ENCODE data around the gene IQSEC2.

The IQSEC2 gene

DNA sequence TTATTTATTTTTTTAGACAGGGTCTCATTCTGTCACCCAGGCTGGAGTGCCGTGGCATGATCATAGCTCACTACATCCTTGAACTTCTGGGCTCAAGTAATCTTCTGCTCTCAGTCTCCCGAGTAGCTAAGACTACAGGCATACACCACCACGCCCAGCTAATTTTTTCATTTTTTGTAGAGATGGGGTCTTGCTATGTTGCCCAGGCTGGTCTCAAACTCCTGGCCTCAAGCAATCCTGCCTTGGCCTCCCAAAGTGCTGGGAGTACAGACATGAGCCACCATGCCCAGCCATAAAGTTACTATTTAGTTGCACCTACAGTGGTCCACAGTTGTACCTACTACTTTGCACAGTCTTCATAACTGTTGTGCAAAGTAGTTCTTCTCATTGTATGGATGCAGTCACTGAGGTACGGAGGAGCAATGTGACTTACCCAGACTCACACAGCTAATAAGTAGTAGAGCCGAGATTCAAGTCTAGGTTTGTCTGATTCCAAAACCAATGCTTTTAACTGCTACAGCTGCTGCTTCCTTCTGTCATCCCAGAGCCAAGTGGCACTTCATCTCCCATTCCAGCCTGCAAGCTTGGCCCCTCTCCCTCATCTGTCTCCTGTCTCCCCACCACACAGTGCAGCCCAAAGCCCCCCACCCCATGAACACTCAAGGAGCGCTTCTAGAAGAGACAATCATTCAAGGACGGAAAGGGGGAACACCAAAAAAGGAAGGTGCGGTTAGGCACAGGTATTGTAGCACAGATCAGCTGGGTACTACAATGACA lies 24.0 kb upstream of the IQSEC2 start:
- DNase-seq (ENCODE audit: low read depth, low spot score) = no peak

DNA sequence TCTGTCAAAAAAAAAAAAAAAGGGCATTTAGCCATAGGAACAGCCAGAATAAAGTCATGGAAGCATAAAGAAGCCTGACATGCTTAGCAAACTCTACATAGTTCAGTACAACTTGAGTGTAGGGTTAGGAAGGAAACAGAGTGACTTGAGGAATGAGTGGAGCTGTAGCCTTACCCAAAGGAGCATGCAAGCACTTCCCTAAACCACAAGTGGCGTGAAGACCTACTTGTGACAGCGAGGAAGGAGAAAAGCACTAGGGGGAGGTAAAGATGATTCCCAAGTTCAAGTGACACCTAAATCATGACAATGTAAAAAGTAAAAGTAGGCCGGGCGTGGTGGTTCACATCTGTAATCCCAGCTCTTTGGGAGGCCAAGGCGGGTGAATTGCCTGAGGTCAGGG lies 21.8 kb upstream of the IQSEC2 start:
- no peak for DNase-seq (ENCODE audit: low read depth, low spot score)

DNA sequence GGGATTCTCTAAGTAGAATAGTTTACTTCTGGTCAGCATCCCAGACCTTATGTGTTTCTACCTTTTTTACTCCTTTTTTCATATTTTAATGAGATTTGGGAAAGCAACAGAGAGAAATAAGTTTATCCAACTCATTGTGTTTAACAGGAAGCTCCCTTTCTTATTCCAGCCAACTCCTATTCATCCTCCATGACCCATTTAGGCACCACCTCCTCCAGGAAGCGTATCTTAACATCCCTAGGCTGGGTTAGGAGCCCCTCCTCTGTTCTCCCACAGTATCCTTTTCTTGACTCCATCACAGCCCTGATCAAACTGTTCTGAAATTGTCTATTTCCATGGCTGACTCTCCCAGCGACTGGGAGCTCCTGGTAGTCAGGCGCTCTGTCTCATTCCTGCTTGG lies 18.8 kb upstream of the IQSEC2 start:
- DNase-seq (ENCODE audit: low read depth, low spot score) = no peak

DNA sequence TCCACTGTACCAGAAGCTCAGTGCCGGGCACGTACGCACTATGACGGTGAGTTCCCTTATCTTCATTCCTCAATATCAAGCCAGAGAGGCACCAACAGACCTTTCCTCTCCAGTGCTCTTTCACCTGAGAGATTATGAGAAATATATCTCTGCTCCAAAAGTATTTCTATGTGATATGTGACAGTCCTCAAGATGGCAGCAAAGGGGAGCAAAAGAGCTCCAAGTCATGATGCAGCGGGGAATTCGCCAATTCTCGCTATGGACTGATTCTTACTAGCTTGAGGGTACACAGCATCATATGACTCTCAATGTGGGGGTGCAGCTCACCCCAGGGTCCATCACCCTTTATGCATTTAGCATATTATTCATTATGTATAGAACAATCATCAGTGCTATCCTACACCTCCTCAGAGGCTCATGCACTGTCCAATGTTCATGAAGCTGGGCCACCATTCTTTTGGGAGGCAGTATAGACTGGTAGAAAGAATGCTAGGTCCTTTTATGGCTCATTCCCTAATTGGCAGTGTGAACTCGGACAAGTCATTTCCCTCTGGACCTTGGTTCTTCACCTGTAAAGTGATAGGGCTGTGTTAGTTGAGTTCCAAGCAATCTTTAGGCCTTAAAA lies 12.8 kb upstream of the IQSEC2 start:
- DNase-seq (ENCODE audit: low read depth, low spot score) = no peak

DNA sequence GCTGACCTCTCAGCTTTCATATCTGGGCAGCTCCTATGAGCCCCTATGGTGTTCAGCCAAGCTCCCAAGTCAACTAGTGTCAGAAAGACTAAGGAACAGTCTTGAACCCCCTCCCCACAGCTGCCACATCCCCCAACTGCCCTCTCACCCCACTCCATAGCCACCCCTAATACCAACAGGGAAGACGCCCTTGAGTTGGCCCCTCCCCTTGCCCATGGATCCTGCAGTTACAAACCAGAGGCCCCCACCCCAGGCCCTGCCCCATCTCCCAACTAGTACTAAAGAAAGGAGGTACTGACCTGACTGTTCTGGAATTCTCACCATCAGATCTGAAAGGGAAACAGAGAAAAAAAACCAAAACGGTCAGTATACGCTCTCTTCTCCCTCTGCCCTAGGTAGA lies 10.2 kb upstream of the IQSEC2 start:
- DNase-seq (ENCODE audit: low read depth, low spot score) = no peak

DNA sequence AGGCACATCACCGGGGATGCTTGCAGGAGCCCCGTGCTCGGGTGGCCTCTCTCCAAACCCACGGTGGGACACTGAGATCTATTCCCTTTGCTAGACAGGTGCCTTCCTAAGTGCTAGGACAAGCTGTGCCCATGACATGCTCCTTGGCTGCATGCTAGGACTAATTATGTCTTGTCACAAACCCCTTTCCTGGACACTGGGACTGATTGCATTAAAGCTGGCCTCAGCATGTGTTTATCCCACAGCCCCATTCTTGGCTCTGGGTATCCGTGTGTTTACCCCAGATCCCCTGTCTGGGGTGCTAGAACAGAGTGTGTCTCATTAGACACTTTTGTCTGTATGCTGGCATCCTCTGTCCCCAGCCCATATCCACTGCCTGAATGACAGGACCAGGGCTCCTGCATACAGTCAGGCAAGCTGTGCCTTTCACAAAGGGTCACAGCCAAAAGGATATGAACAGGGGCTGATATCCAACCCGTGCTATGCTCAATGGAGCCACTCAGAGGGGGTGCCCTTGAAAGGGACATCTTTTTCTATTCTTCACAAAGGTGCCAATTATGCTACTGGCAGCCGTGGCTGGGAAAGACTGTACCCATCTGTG lies 9.2 kb upstream of the IQSEC2 start:
- DNase-seq (ENCODE audit: low read depth, low spot score) = no peak

DNA sequence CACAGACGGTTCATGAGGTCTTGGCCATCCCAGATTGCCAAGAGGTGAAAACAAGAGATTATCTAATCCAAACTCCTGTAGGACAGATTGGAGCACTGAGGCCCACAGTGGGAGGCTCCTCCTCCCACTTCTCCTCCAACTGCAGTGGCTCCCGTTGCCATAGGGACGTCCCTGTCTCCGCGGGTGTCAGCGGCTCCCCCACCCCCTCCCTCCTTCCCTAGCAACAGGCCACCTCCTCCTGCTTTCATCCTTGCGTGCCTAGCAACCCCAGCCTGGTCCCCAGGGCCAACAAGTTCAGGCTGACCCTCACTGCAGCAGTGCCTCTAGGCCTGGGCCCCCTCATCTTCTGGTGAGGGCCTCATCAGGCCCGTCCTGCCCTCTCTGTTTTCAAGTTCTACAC lies 6.8 kb upstream of the IQSEC2 start:
- peak; percentile 87 for DNase-seq (ENCODE audit: low read depth, low spot score)

DNA sequence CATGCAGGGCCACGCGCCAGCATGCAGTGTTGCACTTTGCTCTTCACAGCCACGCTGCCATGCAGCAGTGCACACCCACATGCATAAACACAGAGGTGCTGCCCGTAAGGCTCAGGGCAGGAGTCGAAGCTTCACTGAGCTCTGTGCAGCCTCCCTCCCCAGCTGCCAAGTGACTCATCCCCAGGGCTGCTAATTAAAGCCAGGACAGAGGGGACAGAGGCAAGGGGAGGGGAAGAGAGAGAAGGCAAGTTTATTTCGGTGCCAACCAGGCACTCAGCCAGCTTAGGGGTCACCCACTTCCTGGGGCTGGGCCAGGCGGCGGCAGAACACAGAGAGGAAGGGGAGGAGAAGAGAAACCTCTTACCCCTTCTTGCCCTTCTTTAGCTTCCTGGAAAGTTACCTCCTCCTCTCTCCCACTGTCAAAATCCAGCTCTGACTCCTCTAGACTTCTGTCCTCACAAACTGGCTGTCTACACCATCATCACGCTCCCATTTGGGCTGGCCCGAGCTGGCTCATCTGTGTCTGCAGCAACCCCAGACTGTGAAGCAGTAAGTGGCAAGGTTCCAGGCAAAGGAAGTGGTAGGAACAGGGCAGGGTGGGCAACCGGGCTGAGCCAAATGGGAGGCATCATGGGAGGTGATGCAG lies 6.2 kb upstream of the IQSEC2 start:
- DNase-seq (ENCODE audit: low read depth, low spot score) = peak; percentile 23

DNA sequence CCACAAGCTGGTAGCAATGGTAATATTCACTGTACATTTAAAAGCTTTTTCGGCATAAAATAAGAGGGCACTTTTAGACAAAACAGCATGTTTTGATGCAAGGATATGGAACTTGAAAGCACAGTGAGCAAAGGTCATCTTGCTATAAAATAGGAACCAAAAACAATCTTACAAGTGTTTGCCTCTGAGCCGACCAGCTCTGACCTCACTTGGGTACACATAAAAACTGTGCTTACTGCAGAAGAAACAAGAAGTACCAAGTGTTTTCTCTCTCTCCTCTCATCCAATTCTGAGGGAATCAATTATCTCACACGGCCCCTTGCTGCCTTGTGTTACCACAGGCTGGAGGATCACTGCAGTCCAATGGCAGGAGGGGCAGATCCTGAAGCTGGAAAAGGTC lies 4.8 kb upstream of the IQSEC2 start:
- DNase-seq (ENCODE audit: low read depth, low spot score) = no peak

DNA sequence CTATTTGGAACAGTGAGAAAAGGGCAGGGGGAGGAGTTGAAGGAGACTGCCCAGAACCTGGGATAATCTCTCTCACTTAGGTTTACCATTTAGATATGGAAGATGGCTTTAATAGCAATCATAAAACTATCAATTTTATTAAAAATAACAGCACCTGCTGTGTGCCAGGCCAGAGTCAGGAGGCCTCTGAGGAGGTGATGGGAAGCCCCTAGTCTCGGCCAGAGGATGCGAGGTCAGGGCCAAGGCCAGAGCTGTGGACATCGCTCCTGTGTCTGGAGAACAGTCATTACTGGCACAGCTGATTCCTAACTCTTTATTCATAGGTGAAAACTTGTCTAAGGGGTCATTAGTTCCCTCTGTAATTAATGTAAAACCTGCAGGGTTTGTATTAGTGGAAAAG lies 4.2 kb upstream of the IQSEC2 start:
- no peak for DNase-seq (ENCODE audit: low read depth, low spot score)

DNA sequence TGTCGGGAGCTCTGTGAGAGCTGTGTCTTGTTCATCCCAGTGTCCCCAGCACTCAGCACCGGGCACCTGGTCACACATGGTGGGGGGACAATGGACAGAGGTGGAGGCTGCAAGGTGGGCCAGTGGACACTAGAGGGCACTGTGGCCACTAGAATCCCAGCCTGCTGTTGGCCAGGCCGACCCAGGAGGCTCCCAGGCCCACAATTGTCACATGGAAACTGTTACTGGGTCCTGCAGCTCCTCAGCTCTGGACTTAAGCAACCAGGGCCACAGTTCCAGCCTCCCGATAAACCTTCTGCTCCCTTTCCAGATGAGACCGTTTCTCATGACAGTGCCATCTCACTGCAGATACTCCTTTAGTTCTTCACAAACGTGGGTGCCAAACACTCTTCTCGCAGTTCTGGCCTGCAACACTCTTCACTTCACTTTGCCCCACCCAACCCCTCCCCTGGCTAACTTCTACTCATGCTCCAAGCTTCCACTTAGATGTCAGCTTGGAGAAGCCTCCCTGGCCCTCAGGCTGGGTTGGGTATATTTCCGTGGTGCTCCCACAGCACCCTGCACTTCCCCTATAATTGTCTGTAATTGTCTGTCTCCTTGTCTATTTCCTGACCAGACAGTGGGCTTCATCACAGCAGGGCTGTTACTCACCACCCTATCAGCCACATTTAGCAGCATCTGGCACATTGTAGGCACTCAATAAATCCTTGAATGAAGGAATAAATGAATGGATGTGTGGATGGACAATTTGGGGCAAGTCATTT lies 3.5 kb upstream of the IQSEC2 start:
- DNase-seq (ENCODE audit: low read depth, low spot score) = peak; percentile 89

DNA sequence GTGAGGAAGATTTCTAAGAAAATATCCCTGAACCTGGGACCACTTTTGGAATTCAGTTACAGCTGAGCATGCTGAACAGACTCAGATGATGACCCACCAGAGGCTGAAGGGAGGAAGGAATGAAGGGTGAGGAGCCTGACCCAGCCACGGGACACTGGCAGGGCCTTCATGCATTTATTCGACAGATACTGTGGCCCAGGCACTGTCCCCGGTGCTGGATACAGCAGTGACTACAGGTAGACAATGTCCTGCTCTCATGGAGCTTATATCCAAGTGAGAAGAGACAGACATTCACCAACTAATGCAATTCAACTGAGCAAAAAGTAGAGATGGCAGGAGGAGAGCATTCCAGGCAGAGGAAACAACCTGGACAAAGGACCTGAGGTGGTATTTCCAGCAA lies 2.2 kb upstream of the IQSEC2 start:
- no peak for DNase-seq (ENCODE audit: low read depth, low spot score)

DNA sequence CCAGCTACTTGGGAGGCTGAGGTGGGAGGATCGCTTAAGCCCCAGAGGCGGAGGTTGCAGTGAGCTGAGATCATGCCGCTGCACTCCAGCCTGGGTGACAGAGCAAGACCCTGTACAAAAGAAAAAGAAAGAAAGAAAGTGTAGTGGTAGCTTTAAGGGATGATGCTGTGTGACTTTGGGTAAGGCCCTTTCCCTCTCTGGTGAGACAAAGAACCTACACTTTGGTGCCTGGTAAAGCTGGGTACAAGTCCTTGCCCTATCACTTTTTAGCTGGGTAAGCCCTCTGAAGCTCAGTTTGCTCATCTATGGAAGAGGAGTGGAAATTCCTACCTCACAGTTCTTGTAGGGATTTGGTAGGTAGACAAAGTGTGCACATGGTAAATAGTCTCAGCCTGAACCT lies 1.7 kb upstream of the IQSEC2 start:
- no peak for DNase-seq (ENCODE audit: low read depth, low spot score)

DNA sequence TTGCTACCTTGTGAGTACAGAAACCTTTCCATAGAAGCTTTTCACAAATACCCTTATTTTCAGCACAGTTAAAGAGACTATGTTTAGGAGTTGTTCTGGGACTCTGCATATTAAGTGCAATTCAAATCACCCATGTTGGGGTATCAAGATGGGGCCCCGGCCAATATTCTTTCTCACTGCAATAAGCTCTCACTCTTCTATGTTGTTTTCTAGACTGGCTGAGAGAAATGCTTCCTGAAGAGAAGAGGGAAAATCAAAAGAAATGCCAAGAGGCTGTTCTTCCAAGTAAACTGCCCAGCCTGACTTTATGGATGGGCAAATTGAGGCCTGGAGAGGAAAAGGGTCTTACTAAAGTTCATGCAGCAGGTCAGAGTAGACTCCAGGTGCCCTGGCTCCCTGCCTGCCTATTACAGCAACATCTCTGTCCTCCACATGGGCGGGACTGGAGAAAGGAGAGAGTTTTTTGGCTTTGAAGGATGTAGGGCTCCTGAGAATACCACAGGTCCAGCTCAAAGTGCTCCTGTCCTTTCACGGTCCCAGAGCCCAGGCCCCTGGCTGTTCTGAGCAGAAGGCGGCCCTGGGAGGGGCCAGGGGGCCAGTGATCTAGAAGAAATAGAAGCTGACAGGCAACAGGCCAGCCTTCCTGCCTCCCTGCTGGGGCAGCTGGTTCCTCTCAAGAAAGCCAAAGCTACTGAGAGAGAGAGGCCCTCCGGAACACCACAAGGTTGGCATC lies 745 bp upstream of the IQSEC2 start:
- DNase-seq (ENCODE audit: low read depth, low spot score) = no peak

DNA sequence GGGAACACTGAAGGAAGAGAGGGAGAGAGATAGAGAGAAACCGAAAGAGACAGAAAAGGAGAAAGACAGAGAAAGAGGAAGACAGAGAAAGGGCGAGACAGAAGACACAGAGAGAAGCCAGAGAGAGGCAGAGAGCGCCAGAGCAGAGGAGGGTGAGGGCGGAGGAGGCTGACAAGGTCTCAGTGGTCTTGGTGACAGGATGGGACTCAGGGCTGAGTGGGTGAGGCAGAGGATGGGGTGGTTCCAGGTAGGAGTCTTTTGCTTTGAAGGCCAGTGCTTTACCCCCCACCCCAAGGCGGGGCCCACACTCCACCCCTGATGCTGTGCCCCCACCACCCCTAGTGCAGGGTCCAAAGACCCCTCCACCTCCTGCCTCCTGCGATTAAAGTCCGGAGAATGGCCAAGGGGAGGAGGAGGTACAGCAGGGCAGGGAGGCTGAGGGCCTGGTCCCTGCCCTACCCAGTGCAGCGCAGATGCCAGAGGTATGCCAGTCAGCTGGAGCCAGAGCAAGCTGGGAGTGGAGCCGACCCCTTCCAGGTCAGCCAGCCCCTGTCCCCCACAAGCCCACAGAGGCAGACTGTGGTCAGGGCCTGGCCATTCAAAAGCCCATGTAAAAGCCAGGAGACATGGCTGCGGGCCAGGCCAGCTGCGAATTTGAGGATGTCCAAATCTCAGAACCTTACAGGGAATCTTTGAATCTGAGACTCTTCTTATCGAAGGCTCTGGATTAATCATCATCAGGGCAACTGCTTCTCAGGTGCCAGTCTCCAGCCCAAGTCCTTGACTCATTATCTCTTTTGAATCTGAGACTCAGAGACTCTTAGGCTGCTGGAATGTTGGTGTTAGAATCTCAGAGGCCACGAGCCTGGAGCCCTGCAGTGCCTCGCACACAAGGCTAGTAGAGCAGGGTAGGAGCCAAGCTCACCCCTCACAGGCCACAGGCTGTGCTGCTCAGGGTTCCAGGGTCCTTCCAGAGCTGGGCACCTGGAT lies 758 bp downstream of the IQSEC2 start:
- peak; percentile 67 for DNase-seq (ENCODE audit: low read depth, low spot score)

DNA sequence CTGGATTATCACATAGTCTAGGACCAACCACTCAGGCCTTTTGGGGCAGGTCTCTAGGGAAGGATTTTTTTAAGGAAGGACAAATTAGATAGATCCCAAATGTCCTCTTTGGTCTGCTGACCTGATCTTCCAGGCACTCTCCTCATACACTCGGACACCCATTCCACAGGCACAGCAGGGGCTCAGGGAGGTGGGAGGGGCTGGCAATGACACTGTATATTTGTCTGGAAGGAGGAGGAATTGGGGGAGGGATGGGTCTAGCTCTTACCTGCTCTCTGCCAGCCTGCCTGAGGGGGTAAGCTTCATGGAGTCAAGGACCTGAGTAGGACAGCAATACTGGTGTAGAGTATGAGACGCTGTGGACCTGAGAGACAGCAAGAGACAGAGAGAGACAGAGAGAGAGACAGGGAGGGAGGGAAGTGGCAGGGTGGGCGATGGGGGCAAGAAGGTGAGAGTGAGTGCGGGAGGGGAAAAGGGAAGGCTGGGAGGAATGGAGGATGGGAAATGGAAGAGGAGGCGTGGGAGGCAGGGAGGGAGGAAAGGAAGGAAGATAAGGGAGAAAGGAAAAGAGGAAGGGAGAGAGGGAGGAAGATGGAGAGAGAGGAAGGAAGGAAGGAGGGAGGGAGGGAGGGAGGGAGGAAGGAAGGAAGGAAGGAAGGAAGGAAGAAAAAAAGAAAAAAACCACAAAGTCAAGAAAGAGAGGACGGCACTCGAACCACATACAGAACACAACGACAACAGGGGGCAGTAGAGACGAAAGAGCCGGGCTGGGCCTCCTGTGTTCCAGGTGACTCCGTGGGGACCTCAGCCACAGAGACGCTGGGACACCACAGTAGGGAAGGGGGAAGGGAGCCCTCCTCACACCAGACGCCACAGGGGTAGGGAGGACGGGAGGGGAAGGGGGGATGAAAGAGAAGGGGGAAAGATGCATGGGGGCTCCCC lies 1.8 kb downstream of the IQSEC2 start:
- DNase-seq (ENCODE audit: low read depth, low spot score) = peak; percentile 44

DNA sequence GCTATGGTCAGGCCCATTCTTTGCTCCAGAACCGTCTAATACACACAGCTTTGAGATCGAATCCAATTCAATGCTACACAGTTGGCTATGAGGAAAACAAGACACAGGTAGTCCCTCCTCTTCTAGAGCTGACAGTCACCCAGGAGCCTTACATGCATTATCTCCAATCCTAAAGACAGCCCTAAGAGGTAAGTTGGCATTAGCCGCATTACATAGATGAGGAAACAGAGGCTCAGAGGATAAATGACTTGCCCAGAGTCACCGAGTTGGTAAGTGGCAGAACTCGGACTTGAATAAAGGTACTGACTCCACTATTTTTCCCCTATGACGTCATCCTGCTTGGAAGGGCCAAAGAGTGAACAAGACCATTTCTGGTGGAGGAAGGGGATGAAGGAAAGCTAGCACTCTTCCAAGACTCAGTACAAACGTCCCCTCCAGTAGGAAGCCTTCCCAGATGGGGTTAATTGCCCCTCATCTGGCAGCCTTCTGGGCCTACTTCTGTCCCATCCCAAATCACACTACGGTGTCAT lies 8.5 kb downstream of the IQSEC2 start:
- no peak for DNase-seq (ENCODE audit: low read depth, low spot score)

DNA sequence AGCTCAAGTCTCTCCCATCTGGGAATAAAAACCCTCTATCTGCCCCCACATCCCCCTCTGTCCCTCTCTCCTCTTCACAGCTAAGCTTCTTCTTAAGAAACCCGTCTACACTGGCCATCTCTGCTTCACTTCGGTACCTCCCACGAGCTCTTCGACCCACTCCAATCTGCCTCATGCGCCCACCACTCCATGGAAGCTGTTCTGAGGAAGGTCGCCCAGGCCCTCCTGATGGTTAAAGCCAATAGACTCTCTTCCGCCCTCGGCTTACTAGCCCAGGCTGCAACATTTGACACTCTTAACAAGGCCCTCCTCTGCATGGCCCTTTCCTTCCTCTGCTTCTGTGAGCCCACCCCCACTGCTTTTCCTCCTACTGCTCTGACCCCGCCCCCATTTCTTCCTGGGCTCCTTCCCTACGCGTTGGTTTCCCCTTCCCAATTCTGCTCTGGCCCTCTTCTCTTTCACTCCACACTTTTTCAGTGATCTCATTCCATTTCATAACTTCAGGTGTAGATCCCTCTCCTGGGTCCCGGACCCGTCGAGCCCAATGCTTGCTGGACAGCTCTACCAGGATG lies 11.8 kb downstream of the IQSEC2 start:
- no peak for DNase-seq (ENCODE audit: low read depth, low spot score)

Data from ELF-1 (cell line).